ENCODE measurements around the gene ERN1. TPM values are rescaled to one million over a fixed set of nuclear protein-coding genes. Genes with fewer than 3 reads are reported as not detected.

Gene ERN1
- total RNA-seq, 2 donors from 2014 or later: 9.0 to 13.7 TPM

GRCh38 chr17:64042700-64043485 lies 87.1 kb downstream of the ERN1 start:
- Mint-ChIP-seq H3K4me1 (peaks cover 4% of the 10 kb centered on the region), H3K27ac (no peak overlapping the region), H3K4me3 (no peak overlapping the region), H3K9me3 (no peaks in the 10 kb centered on the region), H3K27me3 (ENCODE audit: insufficient read depth) (no peaks in the 10 kb centered on the region), H3K36me3 (ENCODE audit: low read depth) (peaks cover 45% of the 10 kb centered on the region)
- DNase-seq: no peak
- Histone ChIP-seq H3K9ac (ENCODE audit: extremely low read depth, low read length, poor library complexity, severe bottlenecking) (no peak overlapping the region), H3K4me1 (ENCODE audit: control insufficient read depth, insufficient read depth, low read length) (no peaks in the 10 kb centered on the region), H3K4me3 (ENCODE audit: low read length) (no peak overlapping the region), H3K27me3 (ENCODE audit: control insufficient read depth, insufficient read depth, low read length, poor library complexity, severe bottlenecking) (no peaks in the 10 kb centered on the region), H3K27ac (ENCODE audit: low read depth, low read length) (no peak overlapping the region), H3K36me3 (ENCODE audit: control insufficient read depth, insufficient read depth, low read length) (peaks cover 12% of the 10 kb centered on the region), H3K9me3 (ENCODE audit: control insufficient read depth, low read length) (no peaks in the 10 kb centered on the region)
- no peak for TF ChIP-seq CTCF (conservative IDR thresholded peaks at IDR 0.05)
- WGBS, 2 experiments (ENCODE audit: insufficient coverage in 1 of 2, insufficient read length in 1 of 2): 94 to 96% methylated on average over 6 to 12 of the region's 12 CpGs

DNA sequence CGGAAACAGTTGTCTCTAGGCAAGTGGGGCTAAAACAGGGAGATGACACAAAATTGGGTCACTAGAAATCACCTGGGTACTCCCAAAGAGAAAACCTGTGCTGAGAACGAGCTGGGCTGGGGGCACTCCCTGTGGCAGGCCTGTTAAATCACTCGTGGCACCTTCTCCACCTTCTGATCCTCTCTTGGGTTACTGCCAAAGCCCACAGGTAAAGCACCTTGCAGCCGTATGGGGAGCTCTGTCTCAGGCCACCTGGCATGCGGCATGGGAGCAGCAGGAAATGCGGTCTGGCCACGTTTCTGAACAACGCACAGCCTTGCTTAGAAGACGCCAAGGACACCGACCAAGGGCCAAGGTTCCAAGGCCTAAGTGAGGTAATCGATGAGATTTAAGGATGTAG lies 88.0 kb downstream of the ERN1 start:
- H3K27ac Mint-ChIP-seq: no peak overlapping the region
- 81 to 88% methylated on average over 11 of the region's 11 CpGs for WGBS, 2 experiments (ENCODE audit: insufficient coverage in 1 of 2, insufficient read length in 1 of 2)
- no peaks in the 10 kb centered on the region for H3K4me1 ChIP-seq (ENCODE audit: control insufficient read depth, insufficient read depth, low read length)
- no peaks in the 10 kb centered on the region for H3K9me3 ChIP-seq (ENCODE audit: control insufficient read depth, low read length)
- no peaks in the 10 kb centered on the region for H3K9me3 Mint-ChIP-seq
- TF ChIP-seq CTCF (conservative IDR thresholded peaks at IDR 0.05): no peak
- no peaks in the 10 kb centered on the region for H3K27me3 Mint-ChIP-seq (ENCODE audit: insufficient read depth)
- peaks cover 4% of the 10 kb centered on the region for H3K4me1 Mint-ChIP-seq
- H3K4me3 Mint-ChIP-seq: no peak overlapping the region
- H3K9ac ChIP-seq (ENCODE audit: extremely low read depth, low read length, poor library complexity, severe bottlenecking): no peak overlapping the region
- H3K4me3 ChIP-seq (ENCODE audit: low read length): no peak overlapping the region
- no peak for DNase-seq
- peaks cover 7% of the 10 kb centered on the region for H3K36me3 ChIP-seq (ENCODE audit: control insufficient read depth, insufficient read depth, low read length)
- no peak overlapping the region for H3K27ac ChIP-seq (ENCODE audit: low read depth, low read length)
- H3K27me3 ChIP-seq (ENCODE audit: control insufficient read depth, insufficient read depth, low read length, poor library complexity, severe bottlenecking): no peaks in the 10 kb centered on the region
- H3K36me3 Mint-ChIP-seq (ENCODE audit: low read depth): peaks cover 42% of the 10 kb centered on the region

GRCh38 chr17:64040206-64040605 lies 89.7 kb downstream of the ERN1 start:
- Mint-ChIP-seq H3K27me3 (ENCODE audit: insufficient read depth) (no peaks in the 10 kb centered on the region), H3K27ac (no peak overlapping the region), H3K9me3 (no peaks in the 10 kb centered on the region), H3K4me1 (peaks cover 8% of the 10 kb centered on the region), H3K36me3 (ENCODE audit: low read depth) (peaks cover 28% of the 10 kb centered on the region), H3K4me3 (no peak overlapping the region)
- no peaks in the 10 kb centered on the region for H3K9me3 ChIP-seq (ENCODE audit: control insufficient read depth, low read length)
- no peak for TF ChIP-seq CTCF (conservative IDR thresholded peaks at IDR 0.05)
- no peak overlapping the region for H3K4me3 ChIP-seq (ENCODE audit: low read length)
- DNase-seq: no peak
- peaks cover 3% of the 10 kb centered on the region for H3K36me3 ChIP-seq (ENCODE audit: control insufficient read depth, insufficient read depth, low read length)
- WGBS, 2 experiments (ENCODE audit: insufficient coverage in 1 of 2, insufficient read length in 1 of 2): 91 to 97% methylated on average over 4 to 6 of the region's 6 CpGs
- H3K27ac ChIP-seq (ENCODE audit: low read depth, low read length): no peak overlapping the region
- H3K27me3 ChIP-seq (ENCODE audit: control insufficient read depth, insufficient read depth, low read length, poor library complexity, severe bottlenecking): no peaks in the 10 kb centered on the region
- no peak overlapping the region for H3K9ac ChIP-seq (ENCODE audit: extremely low read depth, low read length, poor library complexity, severe bottlenecking)
- H3K4me1 ChIP-seq (ENCODE audit: control insufficient read depth, insufficient read depth, low read length): peaks cover 1% of the 10 kb centered on the region
